HG03280 (cell line): ENCODE results near the gene USP37.

Experiments used
- ATAC-seq: cut with Tn5 transposase; IDR thresholded peaks from one replicate; pipeline ENCODE4 v1.9.1; 2021; ENCODE audit warnings: mild to moderate bottlenecking, moderate library complexity; ENCODE audit not compliant: unreplicated experiment

Gene USP37

DNA sequence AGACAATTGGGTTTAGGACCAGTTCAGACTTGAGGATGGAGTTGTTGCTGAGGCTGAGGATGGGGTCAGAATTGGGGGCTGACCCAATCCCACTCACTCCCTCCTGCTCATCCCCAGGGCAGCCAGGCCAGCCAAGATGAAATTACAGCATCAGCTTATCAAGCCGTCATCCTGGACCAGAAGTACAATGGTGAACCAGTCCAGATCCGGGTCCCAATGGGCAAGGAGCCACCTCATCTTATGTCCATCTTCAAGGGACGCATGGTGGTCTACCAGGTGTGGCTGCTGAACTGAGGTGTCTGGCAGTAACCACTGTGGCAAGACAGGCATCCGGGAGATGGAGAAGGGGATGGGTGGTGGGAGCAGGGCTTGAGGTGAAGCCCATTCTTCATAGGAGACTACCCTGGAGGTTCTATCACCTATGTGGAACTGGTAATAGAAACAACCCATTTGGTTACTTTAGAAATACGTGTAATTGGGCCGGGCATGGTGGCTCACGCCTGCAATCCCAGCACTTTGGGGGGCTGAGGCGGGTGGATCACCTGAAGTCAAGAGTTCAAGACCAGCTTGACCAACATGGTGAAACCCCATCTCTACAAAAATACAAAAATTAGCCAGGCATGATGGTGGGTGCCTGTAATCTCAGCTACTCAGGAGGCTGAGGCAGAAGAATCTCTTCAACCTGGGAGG, 135.3 kb downstream of the USP37 start:
- ATAC-seq = no peak

DNA sequence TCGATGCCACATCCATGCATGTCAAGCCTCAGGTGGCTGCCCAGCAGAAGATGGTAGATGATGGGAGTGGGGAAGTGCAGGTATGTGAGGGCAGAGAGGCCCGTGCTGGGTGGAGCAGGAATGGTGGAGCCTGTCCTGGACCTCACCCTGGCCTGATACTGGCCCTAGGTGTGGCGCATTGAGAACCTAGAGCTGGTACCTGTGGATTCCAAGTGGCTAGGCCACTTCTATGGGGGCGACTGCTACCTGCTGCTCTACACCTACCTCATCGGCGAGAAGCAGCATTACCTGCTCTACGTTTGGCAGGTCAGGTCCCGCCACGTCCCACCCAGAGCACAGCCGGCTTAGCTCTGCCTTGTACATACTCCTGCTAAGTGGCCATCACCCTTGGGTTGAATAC, 136.3 kb downstream of the USP37 start:
- ATAC-seq = no peak

DNA sequence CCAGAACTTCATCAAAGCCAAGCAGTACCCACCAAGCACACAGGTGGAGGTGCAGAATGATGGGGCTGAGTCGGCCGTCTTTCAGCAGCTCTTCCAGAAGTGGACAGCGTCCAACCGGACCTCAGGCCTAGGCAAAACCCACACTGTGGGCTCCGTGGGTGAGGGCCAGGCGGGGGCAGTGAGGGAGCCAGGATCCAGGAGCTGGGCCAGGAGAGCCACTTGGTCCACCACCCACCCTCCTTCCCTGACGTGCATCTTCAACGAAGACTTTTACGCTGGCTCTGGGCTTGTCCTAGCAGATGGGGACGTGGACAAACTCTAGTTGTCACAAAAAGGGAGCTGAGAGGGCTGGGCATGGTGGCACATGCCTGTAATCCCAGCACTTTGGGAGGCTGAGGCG, 137.4 kb downstream of the USP37 start:
- ATAC-seq = no peak

DNA sequence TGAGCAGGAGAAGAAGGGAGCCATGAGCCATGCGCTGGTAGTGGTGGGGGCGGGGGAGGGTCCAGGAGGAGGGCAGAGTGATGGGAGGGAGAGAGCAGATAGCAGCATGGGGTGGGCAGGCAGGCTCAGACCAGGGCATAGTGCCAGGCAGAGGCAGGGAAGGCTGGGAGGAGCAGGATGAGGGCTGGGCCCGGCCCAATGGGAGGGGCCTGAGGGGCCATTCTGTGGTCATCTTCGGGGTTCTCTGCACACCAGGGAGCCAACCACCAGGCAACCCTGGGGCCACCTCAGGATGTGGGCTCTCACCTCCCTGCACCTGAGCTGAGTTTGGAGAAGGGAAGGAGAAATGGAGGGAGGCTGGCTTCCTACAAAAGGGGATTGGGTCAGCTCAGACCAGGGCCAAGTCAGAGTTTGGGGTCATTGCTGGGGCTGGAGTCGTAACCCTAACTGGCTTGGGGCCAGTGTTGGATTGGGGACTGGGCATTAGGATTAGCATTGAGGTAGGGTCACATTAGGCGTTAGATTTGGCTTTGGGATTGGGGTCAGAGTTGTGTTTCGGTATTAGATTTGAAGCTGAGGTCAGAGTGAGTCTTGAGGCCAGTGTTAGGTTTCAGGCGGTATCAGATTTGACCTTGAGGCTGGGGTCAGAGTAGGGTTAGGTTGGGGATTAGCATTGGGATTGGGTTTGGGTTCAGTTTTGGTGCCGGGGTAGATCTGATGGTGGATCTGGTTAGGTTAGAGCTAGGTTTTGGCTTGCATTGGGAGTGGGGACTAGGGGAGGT, 138.0 kb downstream of the USP37 start:
- ATAC-seq = no peak

DNA sequence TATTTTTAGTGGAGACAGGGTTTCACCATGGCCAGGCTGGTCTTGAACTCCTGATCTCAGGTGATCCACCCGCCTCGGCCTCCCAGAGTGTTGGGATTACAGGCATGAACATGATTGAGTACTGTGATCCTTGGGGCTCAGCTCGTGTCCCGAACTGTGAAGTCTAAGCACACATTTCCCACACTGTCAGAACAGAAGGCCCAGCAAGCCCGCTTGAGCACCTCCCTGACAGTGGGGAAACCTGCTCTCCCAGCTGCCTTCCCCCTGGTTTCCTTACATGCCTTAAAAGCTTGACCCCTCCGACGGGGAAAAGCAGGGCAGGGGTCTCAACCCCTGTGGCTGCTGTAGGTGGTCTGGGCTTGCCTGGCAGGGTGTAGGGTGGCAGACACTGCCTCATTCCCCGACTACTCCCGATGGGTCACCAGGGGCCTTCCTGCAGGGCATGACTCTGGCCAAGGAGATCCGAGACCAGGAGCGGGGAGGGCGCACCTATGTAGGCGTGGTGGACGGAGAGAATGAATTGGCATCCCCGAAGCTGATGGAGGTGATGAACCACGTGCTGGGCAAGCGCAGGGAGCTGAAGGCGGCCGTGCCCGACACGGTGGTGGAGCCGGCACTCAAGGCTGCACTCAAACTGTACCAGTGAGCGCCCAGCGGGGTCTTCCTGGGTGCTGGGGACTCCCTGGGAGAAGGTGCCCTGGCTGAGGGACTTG, 139.1 kb downstream of the USP37 start:
- no peak for ATAC-seq

DNA sequence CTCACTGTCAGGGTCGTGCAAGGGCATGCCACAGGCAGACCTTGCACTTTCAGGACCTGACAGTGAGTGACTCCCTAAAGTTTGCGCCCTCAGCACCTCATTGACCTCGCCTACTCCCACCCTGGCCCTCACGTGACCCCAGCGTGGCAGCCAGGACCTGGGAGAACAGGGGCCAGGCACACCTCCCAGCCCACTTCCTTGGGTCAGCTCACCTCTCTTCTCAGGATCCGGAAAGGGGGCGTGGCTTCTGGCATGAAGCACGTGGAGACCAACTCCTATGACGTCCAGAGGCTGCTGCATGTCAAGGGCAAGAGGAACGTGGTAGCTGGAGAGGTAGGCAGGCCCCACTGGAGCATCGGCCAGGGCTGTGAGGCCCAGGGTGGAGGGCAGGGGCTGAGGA, 140.4 kb downstream of the USP37 start:
- ATAC-seq = no peak

DNA sequence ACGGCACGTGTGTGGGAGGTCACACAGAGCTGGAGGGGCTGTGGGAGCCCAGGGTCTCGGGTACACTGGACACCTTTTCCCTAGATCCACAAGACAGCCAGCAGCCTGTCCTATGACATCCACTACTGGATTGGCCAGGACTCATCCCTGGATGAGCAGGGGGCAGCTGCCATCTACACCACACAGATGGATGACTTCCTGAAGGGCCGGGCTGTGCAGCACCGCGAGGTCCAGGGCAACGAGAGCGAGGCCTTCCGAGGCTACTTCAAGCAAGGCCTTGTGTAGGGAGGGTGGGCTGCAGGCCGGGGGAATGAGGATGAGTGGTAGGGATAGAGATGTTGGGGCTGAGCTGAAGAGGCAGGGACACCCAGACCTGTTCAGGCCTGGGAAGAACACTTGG, 142.6 kb downstream of the USP37 start:
- ATAC-seq = no peak

DNA sequence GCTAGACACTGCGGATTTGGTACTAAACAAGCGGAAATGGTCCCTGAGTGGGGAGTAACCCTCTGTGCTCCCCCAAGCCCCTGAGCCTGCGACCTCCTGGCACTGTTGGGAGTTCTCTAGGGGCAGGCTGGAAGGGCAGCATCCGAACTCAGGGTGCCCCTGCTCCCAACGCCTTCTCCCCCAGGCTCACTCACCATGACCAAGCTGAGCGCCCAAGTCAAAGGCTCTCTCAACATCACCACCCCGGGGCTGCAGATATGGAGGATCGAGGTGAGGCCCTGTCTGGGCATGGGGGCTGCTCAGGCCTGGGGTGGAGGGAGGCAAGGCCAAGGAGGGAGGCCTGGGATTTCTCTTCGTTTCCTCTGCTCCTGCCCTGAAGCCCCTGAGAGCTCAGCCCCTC, 144.6 kb downstream of the USP37 start:
- no peak for ATAC-seq

DNA sequence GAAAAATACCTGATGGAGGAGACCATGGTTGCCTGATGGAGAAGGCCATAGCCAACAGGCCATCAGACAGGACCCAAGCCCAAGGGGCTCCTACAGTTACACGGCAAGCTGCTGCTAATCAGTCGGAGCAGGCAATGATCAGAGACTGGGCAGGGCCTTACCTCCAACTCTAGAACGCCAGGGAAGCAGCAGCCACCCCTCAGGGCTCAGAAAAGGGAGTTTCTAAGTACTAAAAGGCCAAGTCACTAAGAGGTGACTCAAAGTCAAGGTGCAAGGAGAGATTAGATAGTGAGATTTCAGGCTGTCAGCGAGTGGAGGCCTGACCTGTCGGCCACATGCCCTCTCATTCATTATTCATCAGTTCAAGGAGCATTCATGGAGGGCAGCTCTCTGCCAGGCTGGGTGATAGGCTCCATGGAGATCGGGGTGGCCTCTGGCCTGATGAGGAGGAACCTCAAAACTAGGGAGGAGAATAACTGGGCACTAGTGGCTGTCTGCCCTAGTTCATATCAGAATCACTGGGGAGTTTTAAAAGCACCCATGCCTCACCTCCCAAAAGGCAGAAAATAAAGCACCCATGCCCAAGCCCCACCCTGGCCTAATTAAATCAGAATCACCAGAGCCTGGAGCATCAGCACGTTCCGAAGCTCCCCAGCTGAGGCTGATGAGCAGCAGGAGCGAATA, 145.6 kb downstream of the USP37 start:
- no peak for ATAC-seq

DNA sequence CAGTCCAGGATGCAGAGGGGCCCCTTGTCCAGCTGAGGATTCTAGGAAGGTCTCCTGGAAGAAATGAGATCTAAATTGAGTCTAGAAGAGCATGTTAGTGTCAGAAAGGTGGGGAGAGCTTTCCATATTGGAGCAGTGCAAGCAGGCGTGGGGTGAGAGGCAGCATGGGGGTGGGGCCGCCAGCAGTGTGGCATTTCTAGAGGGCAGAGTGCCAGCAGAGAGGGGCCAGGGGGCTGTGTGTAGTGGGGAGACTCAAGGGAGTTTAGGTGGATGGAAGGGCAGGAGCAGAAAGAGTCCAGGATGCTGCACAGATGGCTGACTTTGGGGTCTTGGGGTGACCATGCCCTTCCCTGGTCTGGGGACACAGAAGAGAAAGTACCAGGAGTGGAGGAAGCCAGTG, 147.1 kb downstream of the USP37 start:
- ATAC-seq = no peak

DNA sequence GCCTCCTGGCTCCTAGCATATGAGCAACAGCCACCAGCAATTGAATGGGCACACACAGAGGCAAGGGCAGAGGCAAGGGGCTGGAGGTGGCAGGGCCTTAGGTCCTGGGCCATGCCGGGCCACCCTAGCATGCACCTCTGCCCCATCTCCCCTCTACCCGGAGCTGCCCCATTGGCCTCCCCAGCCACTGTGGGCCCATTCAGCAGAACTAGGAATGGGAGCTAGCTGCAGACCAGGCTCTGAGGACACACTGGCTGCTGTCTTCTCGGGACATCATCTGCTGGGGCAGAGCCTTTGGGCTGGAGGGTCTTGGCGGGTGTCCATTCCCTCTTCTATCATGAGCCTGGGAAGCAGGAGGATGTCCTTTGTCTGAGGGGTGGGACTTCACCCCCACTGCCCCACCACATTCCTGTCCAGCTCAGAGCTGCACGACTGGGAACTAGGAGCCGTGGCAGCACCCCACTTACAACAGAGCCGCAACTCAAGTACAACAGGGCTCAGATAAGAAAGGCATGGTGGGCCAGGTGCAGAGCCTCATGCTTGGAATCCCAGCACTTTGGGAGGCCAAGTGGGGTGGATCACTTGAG, 148.4 kb downstream of the USP37 start:
- no peak for ATAC-seq

DNA sequence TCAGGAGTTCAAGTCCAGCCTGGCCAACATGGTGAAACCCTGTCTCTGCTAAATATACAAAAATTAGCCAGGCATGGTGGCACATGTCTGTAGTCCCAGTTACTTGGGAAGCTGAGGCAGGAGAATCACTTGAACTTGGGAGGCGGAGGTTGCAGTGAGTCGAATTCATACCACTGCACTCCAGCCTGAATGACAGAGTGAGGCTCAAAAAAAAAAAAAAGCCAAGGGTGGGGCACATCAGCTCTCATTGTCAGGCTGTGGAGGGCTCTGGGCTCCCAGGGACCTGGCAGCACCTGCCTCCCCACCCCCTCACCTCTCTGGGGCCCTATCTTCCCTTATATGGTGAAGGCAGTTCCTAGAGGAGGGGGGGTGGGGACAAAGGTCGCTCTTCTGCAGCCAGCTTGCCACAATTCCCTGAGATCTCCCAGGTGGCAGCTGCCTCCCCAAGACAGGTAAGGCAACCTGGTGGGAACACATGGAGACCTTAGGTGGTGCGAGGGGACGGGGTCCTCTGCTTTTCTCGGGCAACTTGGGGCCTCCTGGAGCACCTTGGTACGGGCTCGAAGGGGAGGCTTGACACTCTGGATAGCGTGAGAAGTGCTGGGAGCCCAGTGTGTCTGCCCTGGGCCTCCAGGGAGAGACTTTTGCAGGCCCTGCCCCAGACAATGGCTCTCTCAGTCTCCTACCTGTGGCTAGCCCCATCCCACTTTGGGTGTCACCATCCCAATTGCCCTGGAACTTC, 149.3 kb downstream of the USP37 start, which contains the start of gene VIL1:
Gene VIL1, plus strand, starts transcription at position 407 of the 742 bp plus-strand sequence. CDS start 4,656 bp downstream, outside the sequence.
- ATAC-seq = no peak

DNA sequence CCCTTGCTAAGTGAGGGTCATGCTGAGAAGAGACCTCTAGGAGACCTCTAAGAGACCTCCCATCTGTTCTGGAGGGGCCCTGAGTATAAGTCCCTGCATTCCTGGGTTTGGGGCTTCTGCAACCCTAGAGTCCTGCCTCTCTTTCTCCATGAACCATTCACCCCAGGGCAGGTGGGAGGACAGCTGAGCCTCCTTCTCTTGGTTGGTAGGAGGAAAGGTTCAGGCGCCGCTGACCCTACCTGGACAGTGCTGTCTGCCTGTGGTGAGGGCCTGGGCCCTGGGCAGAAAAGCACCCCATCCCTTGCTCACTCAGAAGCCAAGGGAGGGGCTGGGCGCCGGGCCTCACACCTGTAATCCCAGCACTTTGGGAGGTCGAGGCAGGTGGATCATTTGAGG, 149.8 kb downstream of the USP37 start:
- ATAC-seq = no peak

DNA sequence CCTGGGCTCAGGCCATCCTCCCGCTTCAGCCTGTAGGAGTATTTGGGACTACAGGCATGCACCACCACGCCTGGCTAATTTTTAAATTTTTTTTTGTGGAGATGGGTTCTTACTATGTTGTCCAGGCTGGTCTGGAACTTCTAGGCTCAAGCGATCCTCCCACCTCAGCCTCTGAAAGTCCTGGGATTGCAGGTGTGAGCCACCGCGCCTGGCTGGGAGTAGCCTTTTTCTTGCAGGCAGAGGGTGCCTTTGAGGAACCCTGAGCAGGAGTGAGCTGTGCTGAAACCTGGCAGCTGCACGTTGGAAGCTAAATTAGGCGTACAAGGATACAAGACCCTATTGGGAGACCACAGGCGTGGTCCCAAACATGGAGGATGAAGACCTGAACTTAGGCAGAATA, 160.4 kb downstream of the USP37 start:
- no peak for ATAC-seq

DNA sequence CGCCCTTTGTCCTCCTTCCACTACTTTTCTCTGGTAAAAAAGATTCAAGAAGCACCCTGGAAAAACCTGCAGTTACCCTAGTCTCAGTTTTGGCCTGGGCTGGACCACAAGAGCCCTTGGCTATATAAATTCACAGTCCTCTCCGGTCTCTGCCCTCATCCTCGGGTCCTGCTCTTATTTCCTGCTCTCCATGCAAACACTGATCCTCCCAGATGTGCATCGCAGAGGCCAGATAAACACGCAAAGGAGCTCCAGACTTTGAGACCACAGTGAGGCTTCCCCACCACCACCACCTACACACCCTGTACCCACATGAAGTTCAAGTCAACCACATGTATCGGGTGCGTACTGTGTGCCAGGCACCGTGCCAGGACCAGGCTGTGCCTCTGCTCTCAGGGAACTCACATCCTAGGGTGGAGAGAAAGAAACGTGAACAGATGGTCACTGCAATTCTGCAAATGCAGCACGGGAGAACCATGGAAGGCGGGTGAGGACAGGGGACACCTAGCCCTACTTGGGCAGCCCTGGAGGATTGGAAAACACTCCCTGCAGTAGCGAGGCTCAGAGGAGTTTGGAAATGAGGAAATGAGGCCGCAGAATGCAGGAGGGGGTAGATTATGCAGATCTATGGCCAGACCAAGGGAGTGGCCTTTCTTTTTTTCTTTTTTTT, 161.1 kb downstream of the USP37 start:
- peak; percentile 1 for ATAC-seq

DNA sequence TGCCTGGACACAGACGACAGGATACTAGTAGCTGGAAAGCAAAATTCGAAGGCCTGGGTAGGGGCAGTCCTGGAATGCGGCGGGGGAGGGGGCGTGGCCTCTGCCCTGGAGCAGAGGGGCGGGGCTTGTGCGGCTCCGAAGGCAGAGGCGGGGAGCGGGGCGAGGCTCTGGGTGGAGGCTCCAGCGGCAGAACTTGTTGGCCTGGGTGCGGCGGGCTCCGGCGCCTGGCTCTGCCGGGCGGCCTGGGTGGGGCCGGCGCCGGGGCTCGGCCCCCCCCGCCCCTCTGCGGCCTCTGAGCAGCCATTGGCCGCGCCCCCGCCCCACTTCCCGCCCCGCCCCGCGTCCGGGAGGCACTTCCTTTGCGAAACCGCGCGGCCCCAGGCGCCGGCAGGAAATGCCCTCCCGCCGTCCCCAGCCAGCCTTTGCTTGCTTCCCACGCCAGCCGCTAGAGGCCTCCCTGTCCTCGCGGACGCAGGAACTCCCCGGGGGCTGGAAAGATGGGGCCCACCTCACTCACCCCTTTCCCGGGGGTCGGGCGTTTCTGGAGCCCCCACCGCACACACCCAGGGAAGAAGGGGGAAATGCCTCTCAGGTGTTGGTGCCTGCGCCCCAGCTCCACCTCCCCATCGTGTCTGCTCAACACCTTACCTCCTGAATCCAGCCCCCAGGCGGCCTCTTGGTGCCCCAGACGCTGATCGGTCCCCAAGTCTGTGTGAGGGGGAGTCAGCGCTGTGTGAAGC, 161.8 kb downstream of the USP37 start:
- peak; percentile 87 for ATAC-seq

DNA sequence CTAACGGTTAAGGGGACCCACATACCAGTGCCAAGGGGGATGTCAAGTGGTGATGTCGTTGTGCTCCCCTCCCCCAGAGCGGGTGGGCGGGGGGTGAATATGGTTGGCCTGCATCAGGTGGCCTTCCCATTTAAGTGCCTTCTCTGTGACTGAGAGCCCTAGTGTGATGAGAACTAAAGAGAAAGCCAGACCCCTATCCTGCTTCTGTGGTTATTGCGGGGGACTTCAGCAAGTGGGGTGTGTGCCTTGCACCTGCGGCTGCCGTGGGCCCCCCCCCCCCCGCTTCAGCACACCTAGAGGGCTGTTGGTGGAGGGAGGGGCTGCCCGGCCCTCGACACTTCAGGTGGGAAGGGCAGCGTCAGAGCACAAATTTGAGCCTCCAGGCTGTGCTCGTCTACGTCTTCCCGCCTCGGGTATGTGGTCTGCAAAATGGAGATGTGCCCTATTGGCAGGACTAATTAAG, 162.4 kb downstream of the USP37 start:
- peak; percentile 1 for ATAC-seq

DNA sequence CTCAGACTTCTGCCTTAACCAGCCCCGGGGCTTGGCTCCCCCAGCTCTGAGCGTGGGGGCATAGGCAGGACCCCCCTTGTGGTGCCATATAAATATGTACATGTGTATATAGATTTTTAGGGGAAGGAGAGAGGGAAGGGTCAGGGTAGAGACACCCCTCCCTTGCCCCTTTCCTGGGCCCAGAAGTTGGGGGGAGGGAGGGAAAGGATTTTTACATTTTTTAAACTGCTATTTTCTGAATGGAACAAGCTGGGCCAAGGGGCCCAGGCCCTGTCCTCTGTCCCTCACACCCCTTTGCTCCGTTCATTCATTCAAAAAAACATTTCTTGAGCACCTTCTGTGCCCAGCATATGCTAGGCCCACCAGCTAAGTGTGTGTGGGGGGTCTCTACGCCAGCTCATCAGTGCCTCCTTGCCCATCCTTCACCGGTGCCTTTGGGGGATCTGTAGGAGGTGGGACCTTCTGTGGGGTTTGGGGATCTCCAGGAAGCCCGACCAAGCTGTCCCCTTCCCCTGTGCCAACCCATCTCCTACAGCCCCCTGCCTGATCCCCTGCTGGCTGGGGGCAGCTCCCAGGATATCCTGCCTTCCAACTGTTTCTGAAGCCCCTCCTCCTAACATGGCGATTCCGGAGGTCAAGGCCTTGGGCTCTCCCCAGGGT, 162.9 kb downstream of the USP37 start:
- no peak for ATAC-seq
